K562 (cell line): ENCODE data around the gene CCDC68. TPM values are rescaled to one million over a fixed set of nuclear protein-coding genes. Genes with fewer than 3 reads are reported as not detected.

Experiments used
- ATAC-seq: fragments of 200-7000 bp; cut with Tn5 transposase; 3 replicates; pipeline ENCODE4 v1.9.1; 2020; ENCODE audit warnings: moderate library complexity
- BruUV-seq: library from RNA; stranded (reverse); fragments of 400-500 nt; replicated peaks from 2 replicates; lab custom pipeline; 2021; lab: Mats Ljungman, UMichigan
- CTCF ChIA-PET: fragments of 300-600 bp; formaldehyde crosslinking; extraction: SDS; loops from one replicate; lab custom pipeline; 2021; ENCODE audit warnings: low intra/inter-chr PET ratio; lab: Yijun Ruan, JAX
- POLR2A ChIA-PET: fragments of 300-600, 350-650 bp; sonication (Branson Sonifier 250); formaldehyde crosslinking; extraction: SDS; loops from one replicate; lab custom pipeline; 2021; ENCODE audit warnings: antibody characterized with exemption, inconsistent platforms; lab: Yijun Ruan, JAX
- DNase-seq, 4 experiments: peaks; one replicate each; pipeline versions ENCODE4 v3.0.0 to v3.0.0-alpha.2; 2011 to 2018; ENCODE audit warnings: low spot score in 3 of 4, mixed read lengths in 3 of 4; ENCODE audit errors: extremely low read depth in 1 of 4
- FAIRE-seq: peaks from 2 replicates; lab custom pipeline; 2011; peaks lifted over from hg19 to GRCh38; lab: Jason Lieb, UNC
- H2AFZ ChIP-seq: 2 replicates; pipeline ENCODE4 v1.6.0; 2011; ENCODE audit warnings: low read depth, low read length, control low read depth, inconsistent platforms
- H3K27ac ChIP-seq: fragments of 200-600 bp; 3 replicates; pipeline ENCODE4 v1.8.0; 2011; ENCODE audit warnings: low read depth, mild to moderate bottlenecking, control low read depth, inconsistent platforms, low read length, moderate library complexity, mixed read lengths; ENCODE audit errors: extremely low read depth
- H3K27me3 ChIP-seq, 2 experiments: fragments of 300-600 bp in 1 of 2; 2 replicates in 1 of 2; 3 replicates in 1 of 2; pipeline versions ENCODE4 v1.6.0 to v1.8.0; 2011; ENCODE audit warnings: inconsistent platforms in 2 of 2, low read length in 2 of 2, mild to moderate bottlenecking in 1 of 2, mixed read lengths in 1 of 2, moderate library complexity in 1 of 2; ENCODE audit not compliant: control insufficient read depth in 2 of 2, insufficient read depth in 2 of 2
- H3K36me3 ChIP-seq: fragments of 300-600 bp; 3 replicates; pipeline ENCODE4 v1.8.0; 2011; ENCODE audit warnings: mild to moderate bottlenecking, low read length, inconsistent platforms; ENCODE audit not compliant: control insufficient read depth, insufficient read depth
- H3K4me1 ChIP-seq, 2 experiments: fragments of 200-600 bp in 1 of 2; replicated peaks in 1 of 2; 2 replicates in 1 of 2; 3 replicates in 1 of 2; pipeline versions ENCODE4 v1.5.1 to v1.8.0; 2011; ENCODE audit warnings: inconsistent platforms in 2 of 2, low read length in 2 of 2, mild to moderate bottlenecking in 1 of 2, mixed read lengths in 1 of 2, moderate library complexity in 1 of 2; ENCODE audit not compliant: control insufficient read depth in 2 of 2, insufficient read depth in 2 of 2
- H3K4me2 ChIP-seq: 2 replicates; pipeline ENCODE4 v1.6.1; 2011; ENCODE audit warnings: low read length, control low read depth, inconsistent platforms, mixed read lengths; ENCODE audit not compliant: insufficient read depth
- H3K4me3 ChIP-seq: fragments of 200-600 bp; sonication (generic), shearing (Covaris generic); 2 replicates; pipeline ENCODE4 v1.5.1; 2016; ENCODE audit warnings: control low read depth, inconsistent platforms
- H3K79me2 ChIP-seq: fragments of 200-600 bp; 3 replicates; pipeline ENCODE4 v1.8.0; 2011; ENCODE audit warnings: low read length, inconsistent platforms; ENCODE audit not compliant: control insufficient read depth, insufficient read depth
- H3K9ac ChIP-seq, 2 experiments: 2 replicates each; pipeline versions ENCODE4 v1.6.0 to v1.6.1; 2011; ENCODE audit warnings: low read depth in 2 of 2, low read length in 2 of 2, control low read depth in 1 of 2, inconsistent platforms in 1 of 2, mild to moderate bottlenecking in 1 of 2, mixed read lengths in 1 of 2; ENCODE audit not compliant: insufficient read depth in 1 of 2
- H3K9me1 ChIP-seq: one replicate; pipeline ENCODE4 v1.6.0; 2011; ENCODE audit warnings: inconsistent platforms, mild to moderate bottlenecking, low read length, moderate library complexity; ENCODE audit not compliant: control insufficient read depth, insufficient read depth
- H3K9me3 ChIP-seq: replicated peaks from 2 replicates; pipeline ENCODE4 v1.5.1; 2011; ENCODE audit warnings: low read depth, low read length, inconsistent platforms; ENCODE audit not compliant: control insufficient read depth, insufficient read depth
- H4K20me1 ChIP-seq: replicated peaks from 2 replicates; pipeline ENCODE4 v1.6.1; 2011; ENCODE audit warnings: low read length, inconsistent platforms, mixed read lengths; ENCODE audit not compliant: control insufficient read depth, insufficient read depth
- BRD9 ChIP-seq: fragments of 450-650 bp; IDR thresholded peaks from 2 replicates; pipeline ENCODE4 v1.6.1; 2018; ENCODE audit warnings: low read depth; ENCODE audit not compliant: partially characterized antibody
- CBFA2T3 ChIP-seq: fragments of 450-650 bp; IDR thresholded peaks from 2 replicates; pipeline ENCODE4 v1.6.1; 2017
- CCNT2 ChIP-seq: IDR thresholded peaks from 2 replicates; pipeline ENCODE4 v1.6.1; 2011; ENCODE audit warnings: borderline replicate concordance, low read depth, mild to moderate bottlenecking, moderate library complexity, mixed read lengths, low read length; ENCODE audit not compliant: insufficient read length; ENCODE audit errors: extremely low read depth
- CLOCK ChIP-seq: fragments of 250-450 bp; sonication (Bioruptor Pico); IDR thresholded peaks from 2 replicates; pipeline ENCODE4 v1.4.0; 2020; ENCODE audit warnings: mild to moderate bottlenecking, moderate library complexity, borderline replicate concordance
- HDAC2 ChIP-seq: fragments of 450-650 bp; IDR thresholded peaks from 2 replicates; pipeline ENCODE4 v1.6.1; 2016; ENCODE audit warnings: mild to moderate bottlenecking
- MCM7 ChIP-seq, 2 experiments: fragments of 450-650 bp; IDR thresholded peaks; 2 replicates each; pipeline ENCODE4 v1.6.1; 2016 to 2018
- SNIP1 ChIP-seq: fragments of 450-650 bp; IDR thresholded peaks from 2 replicates; pipeline ENCODE4 v1.7.1; 2017; ENCODE audit warnings: low read depth, mild to moderate bottlenecking
- STAT5A ChIP-seq: IDR thresholded peaks from 2 replicates; pipeline ENCODE4 v1.6.1; 2012; ENCODE audit warnings: low read length, inconsistent platforms, borderline replicate concordance
- ZBTB8A ChIP-seq: fragments of 450-650 bp; IDR thresholded peaks from 2 replicates; pipeline ENCODE4 v1.6.1; 2018; ENCODE audit warnings: mild to moderate bottlenecking, moderate library complexity; ENCODE audit not compliant: partially characterized antibody
- ZNF184 ChIP-seq: sonication (generic); formaldehyde crosslinking; IDR thresholded peaks from 2 replicates; pipeline ENCODE4 v1.5.0; 2020; ENCODE audit warnings: missing genetic modification reagents
- ZNF445 ChIP-seq: fragments of 250-450 bp; sonication (Bioruptor Pico); IDR thresholded peaks from 2 replicates; pipeline ENCODE4 v1.4.0; 2020; ENCODE audit warnings: low read depth, mild to moderate bottlenecking, moderate library complexity
- ZNF561 ChIP-seq: fragments of 450-650 bp; formaldehyde crosslinking; conservative IDR thresholded peaks from 2 replicates; pipeline ENCODE4 v1.4.0; 2020; ENCODE audit warnings: mild to moderate bottlenecking, moderate library complexity
- ZNF780A ChIP-seq: fragments of 250-450 bp; sonication (Bioruptor Pico); IDR thresholded peaks from 2 replicates; pipeline ENCODE4 v1.5.0; 2021; ENCODE audit warnings: mild to moderate bottlenecking
- WGBS: fragments of 100-300 bp; shearing (Covaris generic); methylation state at CpG from one replicate; pipeline ENCODE4 v1.1.6; 2016; ENCODE audit warnings: low coverage, mixed read lengths; ENCODE audit not compliant: insufficient coverage; ENCODE audit errors: missing lambda C conversion rate; 5-methylcytosine and 5-hydroxymethylcytosine counted together
- in situ Hi-C: fragments of 300-500 bp; cut with MboI; formaldehyde crosslinking; loops from 4 replicates; pipeline ENCODE4 v1.15.0; 2018; ENCODE audit warnings: inconsistent platforms, mixed read lengths
- intact Hi-C: fragments of 100-400 bp; cut with micrococcal nuclease; formaldehyde crosslinking; loops from 2 replicates; pipeline ENCODE4 v1.14.2; 2022
- polyA plus RNA-seq, 8 experiments: library from polyadenylated mRNA; depleted of rRNA in 4 of 8; stranded (reverse) in 5 of 8; unstranded in 3 of 8; fragments of >200 nt; fragmentation: Nextera tagmentation in 2 of 8; fragmentation: Illumina TruSeq in 1 of 8; extraction: Ambion mirVana in 2 of 8; extraction: Trizol in 1 of 8; gene quantifications; 2 replicates each; pipeline versions ENCODE4 v1.2.1 to v1.2.3, GENCODE V29; 2011 to 2014; ENCODE audit warnings: inconsistent platforms in 1 of 8, missing spikeins in 1 of 8
- total RNA-seq, 7 experiments: library from RNA; depleted of rRNA in 6 of 7; stranded (reverse); fragments of >200 nt in 6 of 7; fragmentation: Illumina TruSeq in 2 of 7; extraction: Trizol in 2 of 7; gene quantifications; 2 replicates each; pipeline versions ENCODE4 v1.2.1 to v1.2.3, GENCODE V29; 2011 to 2021; ENCODE audit warnings: low replicate concordance in 1 of 7
- TF ChIP-seq, protein P1 (sequence below): sonication (generic); formaldehyde crosslinking; IDR thresholded peaks from 2 replicates; pipeline ENCODE4 v1.8.1; 2023; ENCODE audit warnings: mild to moderate bottlenecking, missing genetic modification reagents, moderate library complexity

Gene CCDC68
- total and polyA plus RNA-seq, 9 of the 15 experiments (the other 6 are each of a cell fraction or from before 2014, with no cell fraction given): 0.28 to 4.5 (median 1.4) TPM

DNA sequence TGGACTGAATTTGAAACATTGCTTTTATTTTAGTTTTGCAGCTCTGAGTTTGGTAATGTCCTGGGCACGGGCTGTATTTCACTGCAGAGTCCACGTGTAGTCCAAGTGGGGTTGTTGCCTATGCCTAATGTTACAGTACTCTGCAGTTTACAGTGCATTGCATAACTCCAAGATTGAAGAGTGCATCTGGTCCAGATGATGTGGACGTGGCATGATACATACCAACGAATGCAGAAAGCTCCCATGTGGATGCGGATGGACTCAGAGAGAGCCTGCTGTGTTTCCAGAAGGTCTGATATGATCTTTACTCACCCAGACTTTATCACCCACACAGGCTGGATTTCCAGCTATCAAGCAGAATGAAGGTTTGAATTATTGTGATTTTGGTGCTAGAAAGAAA, 44.4 kb upstream of the CCDC68 start:
- H3K27ac ChIP-seq: no peak overlapping the region
- no peak overlapping the region for H2AFZ ChIP-seq
- H3K4me1 ChIP-seq: no peaks in the 10 kb centered on the region
- CTCF ChIA-PET: no interaction called here
- BruUV-seq: no TSS peak
- TF ChIP-seq CLOCK (CRISPR knock-in tag) (no peak), ZNF780A (CRISPR knock-in tag) (no peak), CCNT2 (no peak), HDAC2 (no peak), ZNF184 (CRISPR knock-in tag) (no peak), ZNF445 (CRISPR knock-in tag) (no peak), BRD9 (no peak), SNIP1 (no peak), CBFA2T3 (no peak), ZNF561 (CRISPR knock-in tag) (no peak), ZBTB8A (no peak), STAT5A (no peak), MCM7 (IDR thresholded peaks at IDR 0.05) (no peak)
- TF ChIP-seq, protein P1, sequence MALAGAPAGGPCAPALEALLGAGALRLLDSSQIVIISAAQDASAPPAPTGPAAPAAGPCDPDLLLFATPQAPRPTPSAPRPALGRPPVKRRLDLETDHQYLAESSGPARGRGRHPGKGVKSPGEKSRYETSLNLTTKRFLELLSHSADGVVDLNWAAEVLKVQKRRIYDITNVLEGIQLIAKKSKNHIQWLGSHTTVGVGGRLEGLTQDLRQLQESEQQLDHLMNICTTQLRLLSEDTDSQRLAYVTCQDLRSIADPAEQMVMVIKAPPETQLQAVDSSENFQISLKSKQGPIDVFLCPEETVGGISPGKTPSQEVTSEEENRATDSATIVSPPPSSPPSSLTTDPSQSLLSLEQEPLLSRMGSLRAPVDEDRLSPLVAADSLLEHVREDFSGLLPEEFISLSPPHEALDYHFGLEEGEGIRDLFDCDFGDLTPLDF (CRISPR knock-in tag): no peak
- no peak overlapping the region for H3K4me3 ChIP-seq
- no peak overlapping the region for H3K9ac ChIP-seq
- no peaks in the 10 kb centered on the region for H3K36me3 ChIP-seq
- in situ Hi-C loops (no loop called here), intact Hi-C loops (no loop called here)
- no peaks in the 10 kb centered on the region for H4K20me1 ChIP-seq
- no peaks in the 10 kb centered on the region for H3K79me2 ChIP-seq
- DNase-seq (no peak), FAIRE-seq (no peak), ATAC-seq (no peak)
- no peaks in the 10 kb centered on the region for H3K9me3 ChIP-seq
- H3K9me1 ChIP-seq: no peaks in the 10 kb centered on the region
- POLR2A ChIA-PET: no interaction called here
- H3K4me2 ChIP-seq: no peak overlapping the region
- WGBS: 10% methylated on average over 5 of the region's 5 CpGs
- H3K27me3 ChIP-seq: no peaks in the 10 kb centered on the region
